Immature natural killer cell (primary cell): ENCODE results near the gene SH3PXD2A. TPM values are rescaled to one million over a fixed set of nuclear protein-coding genes. Genes with fewer than 3 reads are reported as not detected.

Source experiments
- DNase-seq, 3 donors: peaks; one replicate each; pipeline ENCODE4 v3.0.0; 2022; ENCODE audit warnings: mixed read lengths in 1 of 3
- H3K27ac Mint-ChIP-seq, 6 donors: one replicate each; pipeline ENCODE4 v1.8.0; 2020; ENCODE audit warnings: mixed read lengths in 6 of 6, mild to moderate bottlenecking in 5 of 6, inconsistent platforms in 4 of 6, moderate library complexity in 3 of 6
- H3K27me3 Mint-ChIP-seq, 3 donors: one replicate each; pipeline ENCODE4 v1.8.0; 2020 to 2021; ENCODE audit warnings: low read depth in 3 of 3, mild to moderate bottlenecking in 3 of 3, mixed read lengths in 3 of 3, moderate library complexity in 3 of 3, inconsistent platforms in 1 of 3
- H3K36me3 Mint-ChIP-seq, 3 donors: one replicate each; pipeline ENCODE4 v1.8.0; 2020; ENCODE audit warnings: mixed read lengths in 3 of 3, inconsistent platforms in 2 of 3, mild to moderate bottlenecking in 2 of 3
- H3K4me1 Mint-ChIP-seq, 2 donors: one replicate each; pipeline ENCODE4 v1.8.0; 2020; ENCODE audit warnings: inconsistent platforms in 2 of 2, mild to moderate bottlenecking in 2 of 2, mixed read lengths in 2 of 2, moderate library complexity in 1 of 2
- H3K4me3 Mint-ChIP-seq, 5 donors: one replicate each; pipeline ENCODE4 v1.8.0; 2020; ENCODE audit warnings: mild to moderate bottlenecking in 5 of 5, mixed read lengths in 5 of 5, inconsistent platforms in 3 of 5, moderate library complexity in 3 of 5
- H3K9me3 Mint-ChIP-seq, 6 donors: one replicate each; pipeline ENCODE4 v1.8.0; 2020; ENCODE audit warnings: mild to moderate bottlenecking in 6 of 6, mixed read lengths in 6 of 6, inconsistent platforms in 4 of 6, moderate library complexity in 3 of 6
- polyA plus RNA-seq, 3 donors: library from polyadenylated mRNA; unstranded; fragments of 300-500 nt; fragmentation: Illumina TruSeq; gene quantifications; one replicate each; pipeline ENCODE4 v1.2.3, GENCODE V29; 2021

Gene SH3PXD2A
- polyA plus RNA-seq, 3 donors from 2014 or later: 0.07 to 0.43 TPM; not detected in 1

- Mint-ChIP-seq H3K4me1 (no peaks in the 10 kb centered on the region), H3K27ac (no peak overlapping the region), H3K27me3 (peaks cover 3 to 4% (median 4%) of the 10 kb centered on the region in 3 donors), H3K9me3 (no peaks in the 10 kb centered on the region), H3K36me3 (no peaks in the 10 kb centered on the region), H3K4me3 (no peak overlapping the region)
- no peak for DNase-seq
Measured at GRCh38 chr10:103709341-103709920, 145.9 kb downstream of the SH3PXD2A start.

- no peak overlapping the region for H3K4me3 Mint-ChIP-seq
- DNase-seq: no peak
- no peaks in the 10 kb centered on the region for H3K36me3 Mint-ChIP-seq
- no peaks in the 10 kb centered on the region for H3K4me1 Mint-ChIP-seq
- no peaks in the 10 kb centered on the region for H3K9me3 Mint-ChIP-seq
- H3K27ac Mint-ChIP-seq: no peak overlapping the region
- H3K27me3 Mint-ChIP-seq: peaks cover 3 to 4% (median 4%) of the 10 kb centered on the region in 3 donors
Measured at GRCh38 chr10:103708627-103709288, 146.6 kb downstream of the SH3PXD2A start.

GRCh38 chr10:103707956-103708626 lies 147.3 kb downstream of the SH3PXD2A start:
- no peak for DNase-seq

GRCh38 chr10:103706762-103707161 lies 148.6 kb downstream of the SH3PXD2A start:
- Mint-ChIP-seq H3K27ac (no peak overlapping the region), H3K36me3 (no peaks in the 10 kb centered on the region), H3K9me3 (no peaks in the 10 kb centered on the region), H3K4me1 (no peaks in the 10 kb centered on the region), H3K4me3 (no peak overlapping the region), H3K27me3 (peaks cover 1 to 4% (median 3%) of the 10 kb centered on the region in 3 donors)
- DNase-seq: no peak

More at GRCh38 chr10:103707956-103708626, 147.3 kb downstream of the SH3PXD2A start:
- no peaks in the 10 kb centered on the region for H3K4me1 Mint-ChIP-seq
- H3K9me3 Mint-ChIP-seq: no peaks in the 10 kb centered on the region
- H3K27ac Mint-ChIP-seq: no peak overlapping the region
- no peaks in the 10 kb centered on the region for H3K36me3 Mint-ChIP-seq
- peaks cover 1 to 4% (median 3%) of the 10 kb centered on the region in 3 donors for H3K27me3 Mint-ChIP-seq
- H3K4me3 Mint-ChIP-seq: no peak overlapping the region

- DNase-seq: no peak
- Mint-ChIP-seq H3K9me3 (no peaks in the 10 kb centered on the region), H3K27me3 (peaks cover 1 to 4% (median 3%) of the 10 kb centered on the region in 3 donors), H3K27ac (no peak overlapping the region), H3K4me1 (no peaks in the 10 kb centered on the region), H3K4me3 (no peak overlapping the region), H3K36me3 (no peaks in the 10 kb centered on the region)
Measured at GRCh38 chr10:103706047-103706446, 149.3 kb downstream of the SH3PXD2A start.

GRCh38 chr10:103703941-103704919 lies 151.1 kb downstream of the SH3PXD2A start:
- peaks cover 1 to 4% (median 3%) of the 10 kb centered on the region in 3 donors for H3K27me3 Mint-ChIP-seq
- H3K4me1 Mint-ChIP-seq: no peaks in the 10 kb centered on the region
- no peak overlapping the region for H3K27ac Mint-ChIP-seq
- no peak for DNase-seq
- H3K9me3 Mint-ChIP-seq: no peaks in the 10 kb centered on the region
- H3K4me3 Mint-ChIP-seq: no peak overlapping the region
- no peaks in the 10 kb centered on the region for H3K36me3 Mint-ChIP-seq

- H3K27ac Mint-ChIP-seq: no peak overlapping the region
- peaks cover 0 to 2% (median 0%) of the 10 kb centered on the region in 3 donors for H3K27me3 Mint-ChIP-seq
- H3K4me1 Mint-ChIP-seq: peaks cover 2% of the 10 kb centered on the region in 2 donors
- no peak overlapping the region for H3K4me3 Mint-ChIP-seq
- no peaks in the 10 kb centered on the region for H3K36me3 Mint-ChIP-seq
- DNase-seq: no peak
- no peaks in the 10 kb centered on the region for H3K9me3 Mint-ChIP-seq
Measured at GRCh38 chr10:103701380-103702222, 153.8 kb downstream of the SH3PXD2A start.

GRCh38 chr10:103700436-103700715 lies 155.0 kb downstream of the SH3PXD2A start:
- no peaks in the 10 kb centered on the region for H3K9me3 Mint-ChIP-seq
- no peak for DNase-seq
- no peak overlapping the region for H3K4me3 Mint-ChIP-seq
- H3K4me1 Mint-ChIP-seq: peaks cover 7 to 9% of the 10 kb centered on the region in 2 donors
- H3K36me3 Mint-ChIP-seq: no peaks in the 10 kb centered on the region
- no peak overlapping the region for H3K27ac Mint-ChIP-seq
- peaks cover 0 to 4% (median 4%) of the 10 kb centered on the region in 3 donors for H3K27me3 Mint-ChIP-seq

GRCh38 chr10:103699611-103700435 lies 155.6 kb downstream of the SH3PXD2A start:
- no peak for DNase-seq
- H3K4me1 Mint-ChIP-seq: peaks cover 7 to 9% of the 10 kb centered on the region in 2 donors
- H3K9me3 Mint-ChIP-seq: no peaks in the 10 kb centered on the region
- H3K4me3 Mint-ChIP-seq: no peak overlapping the region
- no peak overlapping the region for H3K27ac Mint-ChIP-seq
- H3K36me3 Mint-ChIP-seq: no peaks in the 10 kb centered on the region
- H3K27me3 Mint-ChIP-seq: peaks cover 0 to 4% (median 2%) of the 10 kb centered on the region in 3 donors

- H3K27me3 Mint-ChIP-seq: peaks cover 6 to 7% (median 6%) of the 10 kb centered on the region in 3 donors
- no peaks in the 10 kb centered on the region for H3K36me3 Mint-ChIP-seq
- no peak for DNase-seq
- H3K9me3 Mint-ChIP-seq: no peaks in the 10 kb centered on the region
- H3K27ac Mint-ChIP-seq: no peak overlapping the region
- H3K4me1 Mint-ChIP-seq: peaks cover 15 to 16% of the 10 kb centered on the region in 2 donors
- no peak overlapping the region for H3K4me3 Mint-ChIP-seq
Measured at GRCh38 chr10:103698266-103698665, 157.1 kb downstream of the SH3PXD2A start.

GRCh38 chr10:103697787-103698186 lies 157.6 kb downstream of the SH3PXD2A start:
- no peaks in the 10 kb centered on the region for H3K36me3 Mint-ChIP-seq
- no peak for DNase-seq
- peaks cover 15 to 17% of the 10 kb centered on the region in 2 donors for H3K4me1 Mint-ChIP-seq
- H3K27me3 Mint-ChIP-seq: peaks cover 6 to 7% (median 7%) of the 10 kb centered on the region in 3 donors
- H3K27ac Mint-ChIP-seq: no peak overlapping the region
- no peaks in the 10 kb centered on the region for H3K9me3 Mint-ChIP-seq
- H3K4me3 Mint-ChIP-seq: no peak overlapping the region

- Mint-ChIP-seq H3K4me1 (peaks cover 20 to 22% of the 10 kb centered on the region in 2 donors), H3K27ac (no peak overlapping the region), H3K36me3 (no peaks in the 10 kb centered on the region), H3K4me3 (peak overlapping the region in 4 of 5 donors; percentile 8 to 59 (median 37)), H3K27me3 (peaks cover 6 to 11% (median 11%) of the 10 kb centered on the region in 3 donors), H3K9me3 (no peaks in the 10 kb centered on the region)
- DNase-seq: peak; percentile 19 to 29 (median 22)
Measured at GRCh38 chr10:103696411-103697145, 158.8 kb downstream of the SH3PXD2A start.
